ENCODE data around the gene CACNB4. TPM values are rescaled to one million over a fixed set of nuclear protein-coding genes. Genes with fewer than 3 reads are reported as not detected.

CACNB4 gene
- polyA plus RNA-seq, 2 of the 4 experiments (the other 2 are of a cell fraction), result 0.25 to 0.53 TPM

GRCh38 chr2:152061383-152061782 is 37.5 kb downstream of the CACNB4 start:
- Histone ChIP-seq H3K9me3 (peaks cover 8% of the 10 kb centered on the region; the same call in 2 of the 3 replicates), H3K27ac (no peak overlapping the region), H3K4me2 (no peak overlapping the region), H3K4me3 (no peak overlapping the region), H3K4me1 (peaks cover 20% of the 10 kb centered on the region)
- CTCF ChIA-PET, result no interaction called here
- ATAC-seq (no peak), FAIRE-seq (no peak), DNase-seq (ENCODE audit: low read depth in 1 of 2, low spot score in 1 of 2) (no peak)
- POLR2A ChIA-PET, result no interaction called here
- TF ChIP-seq TFCP2L1 (CRISPR knock-in tag; IDR thresholded peaks at IDR 0.05), result no peak
- TF ChIP-seq ZC3H11A (IDR thresholded peaks at IDR 0.05), result no peak
- no peak for TF ChIP-seq RARB (CRISPR knock-in tag; IDR thresholded peaks at IDR 0.05)
- TF ChIP-seq NR3C1 (IDR thresholded peaks at IDR 0.05), result no peak
- TF ChIP-seq RNF2 (IDR thresholded peaks at IDR 0.05; ENCODE audit: borderline replicate concordance, low read depth), result no peak
- no peak for TF ChIP-seq HOXB5 (CRISPR knock-in tag; IDR thresholded peaks at IDR 0.05)
- TF ChIP-seq KDM1A (IDR thresholded peaks at IDR 0.05; ENCODE audit: low read depth), result no peak
- no peak for TF ChIP-seq HEYL (CRISPR knock-in tag; IDR thresholded peaks at IDR 0.05)
- no peak for TF ChIP-seq E2F6 (IDR thresholded peaks at IDR 0.05; ENCODE audit: borderline replicate concordance, low read depth)
- no peak for TF ChIP-seq RFX5 (IDR thresholded peaks at IDR 0.05)
- no peak for TF ChIP-seq ESRRA (IDR thresholded peaks at IDR 0.05; ENCODE audit: borderline replicate concordance, low read length)
- no peak for TF ChIP-seq NPAS2 (CRISPR knock-in tag; IDR thresholded peaks at IDR 0.05; ENCODE audit: borderline replicate concordance)
- TF ChIP-seq RAD21 (conservative IDR thresholded peaks at IDR 0.05 in 1 of 2, IDR thresholded peaks at IDR 0.05 in 1 of 2), result no peak
- TF ChIP-seq PHF8 (IDR thresholded peaks at IDR 0.05; ENCODE audit: borderline replicate concordance, low read depth), result no peak
- TF ChIP-seq POLR2AphosphoS2 (conservative IDR thresholded peaks at IDR 0.05; ENCODE audit: low read length), result no peak
- TF ChIP-seq EHMT2 (IDR thresholded peaks at IDR 0.05; ENCODE audit: low read depth), result no peak
- no peak for TF ChIP-seq FOSL2 (IDR thresholded peaks at IDR 0.05)
- no peak for TF ChIP-seq FOSL2 (CRISPR knock-in tag; IDR thresholded peaks at IDR 0.05)
- no peak for TF ChIP-seq BHLHE40 (IDR thresholded peaks at IDR 0.05; ENCODE audit: low read depth, low read length)
- TF ChIP-seq CHD4 (IDR thresholded peaks at IDR 0.05; ENCODE audit: borderline replicate concordance), result no peak
- TF ChIP-seq POLR2A (IDR thresholded peaks at IDR 0.05; ENCODE audit: low read length), result no peak
- 87% methylated on average over 1 of the region's 1 CpG for WGBS (ENCODE audit: missing lambda C conversion rate)

GRCh38 chr2:152058655-152059054 is 40.2 kb downstream of the CACNB4 start:
- Histone ChIP-seq H3K9me3 (peaks cover 8% of the 10 kb centered on the region; the same call in 2 of the 3 replicates), H3K4me1 (peaks cover 15% of the 10 kb centered on the region), H3K4me3 (no peak overlapping the region), H3K4me2 (no peak overlapping the region), H3K27ac (no peak overlapping the region)
- 30% methylated on average over 1 of the region's 1 CpG for WGBS (ENCODE audit: missing lambda C conversion rate)
- ChIA-PET CTCF (interaction anchor here (2.8 kb wide), 1 partner anchor 33 kb away, joined by 8 read pairs; no protein-coding TSS in a partner anchor), POLR2A (no interaction called here)
- DNase-seq (ENCODE audit: low read depth in 1 of 2, low spot score in 1 of 2) (no peak), FAIRE-seq (no peak), ATAC-seq (no peak)
- TF ChIP-seq POLR2AphosphoS2 (conservative IDR thresholded peaks at IDR 0.05; ENCODE audit: low read length) (no peak), BHLHE40 (IDR thresholded peaks at IDR 0.05; ENCODE audit: low read depth, low read length) (no peak), ZFP36 (IDR thresholded peaks at IDR 0.05; ENCODE audit: borderline replicate concordance, partially characterized antibody) (peak; percentile 78)

GRCh38 chr2:152056418-152056817 is 42.4 kb downstream of the CACNB4 start:
- WGBS (ENCODE audit: missing lambda C conversion rate), result 65% methylated on average over 4 of the region's 4 CpGs
- no peak overlapping the region for H3K27ac ChIP-seq
- POLR2A ChIA-PET, result no interaction called here
- CTCF ChIA-PET, result interaction anchor here (2.8 kb wide), 1 partner anchor 31 kb away, joined by 8 read pairs; no protein-coding TSS in a partner anchor
- ATAC-seq (no peak), DNase-seq (ENCODE audit: low read depth in 1 of 2, low spot score in 1 of 2) (no peak), FAIRE-seq (no peak)
- H3K4me2 ChIP-seq, result no peak overlapping the region
- no peak for TF ChIP-seq ZSCAN20 (CRISPR knock-in tag; IDR thresholded peaks at IDR 0.05)
- TF ChIP-seq ZFP36 (IDR thresholded peaks at IDR 0.05; ENCODE audit: borderline replicate concordance, partially characterized antibody), result no peak
- no peak for TF ChIP-seq KDM1A (IDR thresholded peaks at IDR 0.05; ENCODE audit: low read depth)
- no peak for TF ChIP-seq MAX (IDR thresholded peaks at IDR 0.05)
- no peak for TF ChIP-seq HES2 (IDR thresholded peaks at IDR 0.05)
- TF ChIP-seq CHD2 (IDR thresholded peaks at IDR 0.05; ENCODE audit: low read length, partially characterized antibody), result no peak
- no peak for TF ChIP-seq NR3C1 (IDR thresholded peaks at IDR 0.05)
- TF ChIP-seq EP300 (IDR thresholded peaks at IDR 0.05), result no peak
- TF ChIP-seq EHF (CRISPR knock-in tag; IDR thresholded peaks at IDR 0.05), result no peak
- TF ChIP-seq EHMT2 (IDR thresholded peaks at IDR 0.05; ENCODE audit: low read depth), result no peak
- TF ChIP-seq REST (IDR thresholded peaks at IDR 0.05), result no peak
- TF ChIP-seq MYC (IDR thresholded peaks at IDR 0.05; ENCODE audit: borderline replicate concordance, low read length), result no peak
- TF ChIP-seq NPAS2 (CRISPR knock-in tag; IDR thresholded peaks at IDR 0.05; ENCODE audit: borderline replicate concordance), result no peak
- no peak for TF ChIP-seq FOSB (CRISPR knock-in tag; IDR thresholded peaks at IDR 0.05)
- no peak for TF ChIP-seq FOXS1 (CRISPR knock-in tag; IDR thresholded peaks at IDR 0.05)
- no peaks in the 10 kb centered on the region for H3K4me1 ChIP-seq
- no peak overlapping the region for H3K4me3 ChIP-seq
- H3K9me3 ChIP-seq, result peaks cover 8% of the 10 kb centered on the region; the same call in 2 of the 3 replicates
